ENCODE measurements around the gene GEMIN5.
A peak's percentile ranks its signal among the peaks of the same experiment; 100 is the strongest.

The GEMIN5 gene

DNA sequence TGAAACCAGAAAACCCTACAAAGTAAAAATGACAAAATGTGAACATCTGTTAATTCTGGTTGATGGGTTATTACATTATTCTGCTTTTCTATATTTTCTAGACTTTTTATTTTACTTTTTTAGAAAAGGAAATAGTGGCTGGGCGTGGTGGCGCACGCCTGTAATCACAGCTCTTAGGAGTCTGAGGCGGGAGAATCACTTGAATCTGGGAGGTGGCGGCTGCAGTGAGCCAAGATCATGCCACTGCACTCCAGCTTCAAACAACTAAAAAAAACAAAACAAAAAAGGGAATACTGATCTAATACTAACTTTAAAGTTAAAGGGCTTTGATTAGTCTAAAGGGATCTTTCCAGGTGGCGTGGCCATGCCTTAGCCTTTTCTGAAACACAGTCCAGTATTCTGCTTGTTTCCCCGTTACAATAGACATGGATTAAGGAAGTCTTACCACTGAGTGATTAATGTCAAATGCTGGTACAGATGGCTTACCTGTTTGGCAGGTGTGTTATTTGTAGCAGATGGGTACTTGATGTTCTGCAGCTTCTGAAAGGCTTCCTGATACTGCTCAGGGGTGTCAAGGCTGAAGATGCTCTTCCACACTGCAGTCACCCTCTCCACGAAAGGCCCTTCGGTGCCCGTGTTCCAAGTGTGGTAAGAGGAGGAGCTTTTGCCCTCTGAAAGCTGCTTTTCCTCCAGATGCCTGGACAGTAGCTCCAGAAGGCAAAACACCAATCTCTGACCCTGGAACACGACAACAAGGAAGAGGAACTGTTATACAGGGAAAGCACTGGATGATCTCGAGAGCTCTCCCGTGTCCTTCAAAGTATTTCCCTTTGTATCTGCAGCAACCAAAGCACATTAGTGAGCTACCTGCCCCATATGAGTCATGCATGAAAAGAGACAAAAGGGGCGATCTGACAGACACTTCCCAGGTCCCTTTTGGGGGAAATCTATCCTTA, 42.1 kb downstream of the GEMIN5 start:
- Histone ChIP-seq H3K9me3 (no peaks in the 10 kb centered on the region), H4K20me1 (no peaks in the 10 kb centered on the region), H3K4me3 (no peak overlapping the region), H3K4me1 (no peaks in the 10 kb centered on the region), H3K4me2 (no peak overlapping the region), H3K27ac (no peak overlapping the region), H3K27me3 (no peaks in the 10 kb centered on the region), H3K36me3 (peaks cover 100% of the 10 kb centered on the region), H3K9ac (no peak overlapping the region)
- TF ChIP-seq Cebpa-rat (IDR thresholded peaks at IDR 0.05), result no peak

DNA sequence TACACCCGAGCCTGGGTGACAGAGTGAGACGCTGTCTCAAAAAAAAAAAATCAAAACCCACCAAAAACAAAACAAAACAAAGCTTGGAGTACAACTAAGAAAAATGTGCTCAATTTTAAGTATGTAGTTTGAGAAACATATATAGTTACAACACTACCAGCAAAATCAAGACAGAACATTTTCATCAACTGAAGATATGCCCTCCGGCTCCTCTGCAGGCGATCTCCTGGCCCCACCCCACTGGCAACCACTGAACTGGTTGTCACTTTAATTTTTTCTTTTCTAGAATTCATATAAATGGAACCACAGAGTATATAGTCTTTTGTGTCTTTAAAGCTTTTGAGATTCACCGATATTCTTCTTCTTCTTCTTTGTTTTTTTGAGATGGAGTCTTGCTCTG, 44.6 kb downstream of the GEMIN5 start:
- H3K27ac ChIP-seq, result no peak overlapping the region
- no peaks in the 10 kb centered on the region for H3K4me1 ChIP-seq
- peaks cover 1% of the 10 kb centered on the region; the same call in 1 of the 2 replicates for H3K9me3 ChIP-seq
- H3K9ac ChIP-seq, result no peak overlapping the region
- H3K36me3 ChIP-seq, result peaks cover 100% of the 10 kb centered on the region
- H4K20me1 ChIP-seq, result no peaks in the 10 kb centered on the region
- TF ChIP-seq Cebpa-rat (IDR thresholded peaks at IDR 0.05), result no peak
- H3K4me3 ChIP-seq, result no peak overlapping the region
- H3K4me2 ChIP-seq, result no peak overlapping the region
- no peaks in the 10 kb centered on the region for H3K27me3 ChIP-seq

DNA sequence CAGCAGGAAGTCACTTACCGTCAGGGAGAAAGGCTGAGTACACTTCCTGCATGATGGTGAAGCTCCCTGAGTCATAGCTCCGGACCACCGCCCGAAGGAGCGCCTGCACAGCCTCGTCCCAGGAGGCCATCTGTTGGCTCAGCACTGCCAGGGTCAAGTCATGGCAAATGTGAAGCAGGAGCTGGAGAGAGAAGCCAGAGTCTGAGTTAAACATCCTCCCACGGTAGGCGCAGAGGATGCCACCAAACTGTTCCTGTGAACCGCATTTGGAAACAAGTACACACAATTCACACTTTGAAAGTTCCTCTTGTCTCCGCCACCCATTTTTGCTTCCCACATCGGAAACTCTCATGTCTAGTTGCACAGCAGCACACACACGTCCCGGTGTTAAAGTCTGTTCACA, 45.6 kb downstream of the GEMIN5 start:
- H3K4me1 ChIP-seq, result no peaks in the 10 kb centered on the region
- peaks cover 100% of the 10 kb centered on the region for H3K36me3 ChIP-seq
- H4K20me1 ChIP-seq, result no peaks in the 10 kb centered on the region
- peaks cover 11% of the 10 kb centered on the region for H3K9me3 ChIP-seq
- no peak overlapping the region for H3K4me2 ChIP-seq
- H3K27me3 ChIP-seq, result no peaks in the 10 kb centered on the region
- no peak for TF ChIP-seq Cebpa-rat (IDR thresholded peaks at IDR 0.05)
- H3K9ac ChIP-seq, result no peak overlapping the region
- no peak overlapping the region for H3K27ac ChIP-seq
- H3K4me3 ChIP-seq, result no peak overlapping the region

DNA sequence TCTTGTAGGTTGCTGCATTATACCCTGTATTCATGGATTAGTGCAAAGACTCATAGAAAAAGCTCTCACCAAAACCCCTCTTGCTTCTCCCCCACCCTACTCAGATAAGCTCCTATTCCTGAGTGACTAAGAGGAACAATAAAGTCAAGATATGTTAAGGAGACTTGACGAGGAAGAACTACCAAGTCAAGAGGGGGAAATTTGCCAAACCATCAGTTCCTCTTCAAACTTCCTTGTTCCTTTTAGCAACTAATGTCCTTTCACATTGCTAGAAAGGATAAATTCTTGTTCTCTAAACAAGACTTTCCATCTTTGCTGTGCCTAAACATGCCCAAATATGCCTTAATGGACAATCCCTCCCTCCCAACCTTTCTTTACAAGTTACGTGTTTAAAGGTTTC, 52.6 kb downstream of the GEMIN5 start:
- Histone ChIP-seq H3K4me1 (no peaks in the 10 kb centered on the region), H3K27ac (no peak overlapping the region), H3K4me3 (no peak overlapping the region), H3K27me3 (no peaks in the 10 kb centered on the region), H3K9me3 (peaks cover 44% of the 10 kb centered on the region), H3K4me2 (no peak overlapping the region), H3K9ac (no peak overlapping the region), H3K36me3 (peaks cover 93% of the 10 kb centered on the region), H4K20me1 (no peaks in the 10 kb centered on the region)
- no peak for TF ChIP-seq Cebpa-rat (IDR thresholded peaks at IDR 0.05)

DNA sequence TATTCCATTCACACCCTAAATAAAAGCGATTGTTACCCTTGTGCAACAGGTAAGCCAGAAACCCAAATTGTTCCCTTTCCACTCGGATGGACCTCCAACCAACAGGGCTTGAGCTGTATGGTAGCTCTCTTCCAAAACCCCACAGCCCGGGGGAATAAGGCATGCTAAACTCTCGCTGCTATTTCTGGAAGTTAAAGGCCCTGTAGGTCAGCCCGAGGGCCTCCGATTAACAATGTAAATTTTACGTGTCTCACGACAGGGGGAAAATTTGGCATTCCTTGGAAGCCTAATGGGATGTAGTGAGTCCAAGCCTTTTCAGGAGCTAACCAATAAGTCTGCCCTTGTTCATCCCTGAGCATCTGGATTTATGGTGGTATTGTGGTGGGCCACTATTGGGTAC, 53.6 kb downstream of the GEMIN5 start:
- Histone ChIP-seq H3K4me1 (no peaks in the 10 kb centered on the region), H3K27me3 (no peaks in the 10 kb centered on the region), H3K9ac (no peak overlapping the region), H3K4me2 (no peak overlapping the region), H4K20me1 (no peaks in the 10 kb centered on the region), H3K36me3 (peaks cover 92% of the 10 kb centered on the region), H3K9me3 (peaks cover 47% of the 10 kb centered on the region), H3K27ac (no peak overlapping the region), H3K4me3 (no peak overlapping the region)
- TF ChIP-seq Cebpa-rat (IDR thresholded peaks at IDR 0.05), result no peak

DNA sequence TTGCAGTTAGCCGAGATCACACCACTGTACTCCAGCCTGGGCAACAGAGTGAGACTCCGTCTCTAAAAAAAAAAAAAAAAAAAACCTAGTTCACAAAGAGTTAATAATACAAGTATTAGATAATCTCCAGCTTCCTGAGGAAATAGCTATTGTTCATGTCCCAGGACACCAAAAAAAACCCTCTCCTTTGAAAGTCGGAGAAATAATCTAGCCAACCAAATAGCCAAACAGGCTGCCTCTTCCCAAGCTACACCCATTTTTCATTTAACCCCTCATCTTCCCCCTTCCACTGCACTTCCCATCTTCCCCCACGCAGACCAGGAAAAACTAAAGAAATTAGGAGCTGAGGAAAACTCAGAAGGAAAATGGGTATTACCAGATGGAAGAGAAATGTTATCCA, 56.0 kb downstream of the GEMIN5 start:
- Histone ChIP-seq H3K9ac (no peak overlapping the region), H3K4me1 (no peaks in the 10 kb centered on the region), H3K9me3 (peaks cover 57% of the 10 kb centered on the region), H3K4me3 (no peak overlapping the region), H3K4me2 (no peak overlapping the region), H3K36me3 (peaks cover 92% of the 10 kb centered on the region), H4K20me1 (no peaks in the 10 kb centered on the region), H3K27me3 (no peaks in the 10 kb centered on the region), H3K27ac (no peak overlapping the region)
- no peak for TF ChIP-seq Cebpa-rat (IDR thresholded peaks at IDR 0.05)

DNA sequence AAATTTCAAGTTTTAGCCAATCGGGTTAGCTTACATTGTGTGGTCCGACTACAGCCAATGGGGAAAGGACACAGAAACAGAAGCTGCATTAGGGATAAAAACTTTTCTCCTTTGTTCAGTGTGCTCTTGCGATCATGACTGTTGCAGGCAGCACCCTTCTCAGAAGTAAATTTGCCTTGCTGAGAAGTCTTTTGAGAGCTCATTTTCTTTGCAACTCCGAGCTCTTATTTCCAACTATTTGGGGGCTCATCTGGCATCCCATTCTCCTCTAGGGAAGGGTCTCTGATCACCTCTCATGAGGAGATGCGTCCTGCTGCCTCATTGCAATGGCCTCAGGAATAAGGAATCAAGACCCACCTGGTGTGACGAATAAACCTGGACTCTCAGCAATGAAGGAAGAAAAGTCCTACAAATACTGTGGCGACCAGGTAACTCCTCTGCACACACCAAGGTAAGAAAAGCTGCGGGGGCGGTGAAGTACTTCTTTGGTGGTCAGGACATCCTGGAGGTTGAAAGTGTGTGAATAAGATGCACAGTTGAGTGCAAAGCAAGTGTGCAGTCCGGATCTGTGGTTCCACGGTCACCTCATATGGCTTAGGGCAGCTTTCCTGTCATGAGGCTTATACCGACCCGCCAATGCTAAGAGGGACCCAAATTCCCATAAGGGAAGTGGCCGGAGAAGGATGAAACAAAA, 59.2 kb downstream of the GEMIN5 start:
- peaks cover 18% of the 10 kb centered on the region; the same call in 1 of the 2 replicates for H4K20me1 ChIP-seq
- no peak overlapping the region for H3K9ac ChIP-seq
- H3K9me3 ChIP-seq, result peaks cover 42% of the 10 kb centered on the region
- no peaks in the 10 kb centered on the region for H3K27me3 ChIP-seq
- no peaks in the 10 kb centered on the region for H3K4me1 ChIP-seq
- H3K4me3 ChIP-seq, result no peak overlapping the region
- no peak overlapping the region for H3K27ac ChIP-seq
- H3K4me2 ChIP-seq, result no peak overlapping the region
- peaks cover 92% of the 10 kb centered on the region for H3K36me3 ChIP-seq
- no peak for TF ChIP-seq Cebpa-rat (IDR thresholded peaks at IDR 0.05)

DNA sequence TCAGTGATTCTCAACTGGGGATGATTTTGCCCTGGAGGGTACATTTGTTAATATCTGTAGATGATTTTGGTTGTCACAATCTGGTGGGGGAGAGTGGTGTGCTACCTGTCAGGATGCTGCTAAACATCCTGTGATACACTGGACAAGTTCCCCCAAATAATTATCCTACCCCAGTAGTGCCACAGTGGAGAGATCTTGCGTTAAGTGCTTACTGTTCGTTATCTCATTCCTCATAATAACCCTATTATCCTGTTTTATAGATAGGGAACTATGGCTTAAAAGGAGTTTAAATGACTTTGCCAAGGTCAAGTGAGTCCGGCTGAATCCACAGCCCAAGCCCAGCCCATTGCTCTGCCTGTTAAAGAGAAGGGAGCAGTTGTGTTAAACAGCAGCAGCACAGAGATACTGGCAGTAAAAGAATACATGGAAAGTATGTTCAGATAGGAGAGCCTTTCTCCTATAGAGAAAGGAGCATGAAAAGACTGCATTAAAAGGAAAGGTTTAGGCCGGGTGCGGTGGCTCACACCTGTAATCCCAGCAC, 64.2 kb downstream of the GEMIN5 start:
- H3K4me2 ChIP-seq, result no peak overlapping the region
- no peak overlapping the region for H3K4me3 ChIP-seq
- H3K27me3 ChIP-seq, result no peaks in the 10 kb centered on the region
- peaks cover 100% of the 10 kb centered on the region for H3K36me3 ChIP-seq
- H3K9ac ChIP-seq, result no peak overlapping the region
- no peak overlapping the region for H3K27ac ChIP-seq
- peaks cover 34% of the 10 kb centered on the region for H3K9me3 ChIP-seq
- H4K20me1 ChIP-seq, result peaks cover 66% of the 10 kb centered on the region
- H3K4me1 ChIP-seq, result peaks cover 2% of the 10 kb centered on the region
- TF ChIP-seq Cebpa-rat (IDR thresholded peaks at IDR 0.05), result no peak

DNA sequence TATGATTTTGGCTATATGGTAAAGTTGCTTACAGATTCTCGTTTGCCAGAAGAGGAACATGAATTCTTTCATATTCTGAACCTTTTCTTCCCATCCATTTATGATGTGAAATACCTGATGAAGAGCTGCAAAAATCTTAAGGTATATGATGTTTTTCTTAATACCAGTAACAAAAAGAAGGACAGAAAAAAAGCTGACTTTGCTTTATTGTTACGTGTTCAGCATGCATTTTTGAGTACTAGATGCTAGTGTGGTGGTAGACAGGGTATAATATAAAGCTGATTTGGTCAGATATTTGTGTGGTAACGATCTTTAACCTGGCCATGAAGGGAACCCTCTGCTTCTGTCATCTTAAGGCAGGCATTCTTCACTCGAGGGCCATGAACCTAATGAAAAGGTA, 66.3 kb downstream of the GEMIN5 start:
- peaks cover 99% of the 10 kb centered on the region for H3K36me3 ChIP-seq
- H3K4me3 ChIP-seq, result no peak overlapping the region
- TF ChIP-seq Cebpa-rat (IDR thresholded peaks at IDR 0.05), result no peak
- no peak overlapping the region for H3K4me2 ChIP-seq
- H3K27me3 ChIP-seq, result no peaks in the 10 kb centered on the region
- H3K4me1 ChIP-seq, result peaks cover 12% of the 10 kb centered on the region
- peaks cover 87% of the 10 kb centered on the region for H4K20me1 ChIP-seq
- no peak overlapping the region for H3K9ac ChIP-seq
- H3K27ac ChIP-seq, result no peak overlapping the region
- H3K9me3 ChIP-seq, result peaks cover 13% of the 10 kb centered on the region

DNA sequence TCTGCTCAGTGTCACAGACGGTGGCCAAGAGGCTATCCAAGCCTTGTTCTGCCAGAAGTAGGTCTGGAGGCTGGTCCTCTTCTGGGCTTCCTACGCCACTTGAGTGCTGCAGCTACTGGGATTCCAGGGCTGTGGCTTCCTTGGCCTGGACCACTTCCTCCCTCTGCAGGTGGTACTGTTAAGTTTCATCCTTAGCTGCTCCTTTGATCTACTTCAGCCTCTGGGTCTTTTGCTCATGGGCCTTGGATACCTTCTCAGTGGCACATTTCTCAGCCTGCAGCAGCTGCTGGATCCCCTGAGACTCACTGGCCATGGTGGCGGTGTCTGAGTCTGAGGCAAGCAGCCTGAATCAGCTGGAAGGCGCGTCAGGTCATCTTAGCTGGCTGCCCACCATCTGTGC, 69.3 kb downstream of the GEMIN5 start:
- no peaks in the 10 kb centered on the region for H3K9me3 ChIP-seq
- no peak overlapping the region for H3K4me3 ChIP-seq
- H3K4me2 ChIP-seq, result peak overlapping the region; percentile 7; the same call in 1 of the 2 replicates
- H3K27me3 ChIP-seq, result no peaks in the 10 kb centered on the region
- no peak for TF ChIP-seq Cebpa-rat (IDR thresholded peaks at IDR 0.05)
- H3K27ac ChIP-seq, result no peak overlapping the region
- H3K36me3 ChIP-seq, result peaks cover 99% of the 10 kb centered on the region
- peaks cover 99% of the 10 kb centered on the region for H4K20me1 ChIP-seq
- no peak overlapping the region for H3K9ac ChIP-seq
- peaks cover 12% of the 10 kb centered on the region for H3K4me1 ChIP-seq
